HG02970 (cell line): Measurements from ENCODE around the gene PSD.

Experiments
- ATAC-seq: cut with Tn5 transposase; IDR thresholded peaks from one replicate; pipeline ENCODE4 v1.9.1; 2021; ENCODE audit warnings: mild to moderate bottlenecking, moderate library complexity, moderate number of reproducible peaks; ENCODE audit not compliant: unreplicated experiment, low FRiP score

Gene PSD

DNA sequence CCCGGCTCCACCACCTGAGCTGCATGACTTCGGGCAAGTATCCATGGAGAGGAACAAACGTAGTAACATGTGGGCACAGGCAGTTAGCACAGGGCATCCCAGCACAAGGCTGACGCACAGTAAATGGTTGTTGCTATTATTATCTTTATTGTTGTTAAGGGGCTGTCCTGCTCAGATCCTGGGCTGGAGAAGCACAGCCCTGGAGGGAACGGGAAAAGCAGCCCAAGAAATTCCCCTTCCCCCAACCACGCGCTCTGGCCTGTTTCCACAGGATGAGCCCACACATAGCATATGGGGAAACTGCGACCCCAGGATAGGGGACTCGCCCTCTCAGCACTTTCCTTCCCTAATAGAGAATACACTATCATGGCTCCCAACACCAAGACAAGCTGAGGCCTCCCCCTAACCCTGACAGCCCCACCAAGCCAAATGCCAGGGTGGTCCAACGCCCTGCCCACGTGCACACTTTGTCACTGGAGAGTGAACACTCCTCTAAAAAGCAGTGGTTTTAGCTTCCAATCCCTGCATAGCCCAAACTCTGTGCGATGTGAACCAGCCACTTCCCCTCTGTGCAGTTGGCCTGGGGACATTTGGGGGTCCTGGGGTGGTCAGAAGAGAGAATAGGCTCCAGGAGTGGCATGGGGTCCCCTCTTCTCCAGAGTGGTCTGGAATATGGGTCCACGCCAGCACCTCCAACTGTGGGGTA is 11.0 kb downstream of the PSD start:
- ATAC-seq: no peak

DNA sequence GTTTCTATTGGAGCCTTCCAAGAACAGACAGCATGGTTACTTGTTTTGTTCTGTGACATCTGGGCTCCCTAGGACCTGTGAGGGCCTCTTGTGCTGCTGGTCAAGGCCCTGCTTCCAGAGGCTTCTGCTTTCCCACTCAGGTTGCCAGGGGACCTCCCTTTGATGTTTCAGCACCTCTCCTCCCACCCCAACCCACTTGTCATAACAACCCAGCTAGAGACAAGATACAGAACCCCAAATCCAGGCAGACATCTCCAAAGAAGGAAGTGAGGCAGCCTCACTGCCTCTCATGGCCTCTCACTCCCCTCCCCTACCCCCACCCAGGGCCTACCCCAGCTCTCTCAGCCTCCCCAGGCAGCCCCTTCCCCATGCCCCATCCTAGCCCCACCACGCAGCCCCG is 11.8 kb downstream of the PSD start:
- no peak for ATAC-seq

DNA sequence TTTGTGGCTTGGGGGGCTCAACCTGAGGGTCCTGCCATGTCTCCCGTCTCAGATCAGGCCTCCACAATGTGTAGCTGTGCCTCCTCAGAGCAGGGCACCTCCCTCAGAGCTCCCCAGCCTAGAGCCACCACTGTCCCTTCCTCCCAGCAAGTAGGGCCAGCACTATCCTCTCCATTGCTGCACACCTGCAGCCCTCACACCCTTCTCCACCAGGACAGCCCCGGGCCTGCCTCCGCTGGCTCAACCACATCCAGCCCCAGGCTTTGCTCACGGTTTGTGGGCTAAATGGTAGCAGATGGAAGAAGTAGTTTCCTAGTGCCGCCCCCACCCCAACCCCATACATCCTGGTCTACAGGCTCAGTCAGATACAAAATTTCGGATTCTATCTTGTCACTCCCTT is 13.0 kb downstream of the PSD start:
- ATAC-seq: no peak

- no peak for ATAC-seq
Observed at GRCh38 chr10:102405108-102405571, 13.4 kb downstream of the PSD start.

DNA sequence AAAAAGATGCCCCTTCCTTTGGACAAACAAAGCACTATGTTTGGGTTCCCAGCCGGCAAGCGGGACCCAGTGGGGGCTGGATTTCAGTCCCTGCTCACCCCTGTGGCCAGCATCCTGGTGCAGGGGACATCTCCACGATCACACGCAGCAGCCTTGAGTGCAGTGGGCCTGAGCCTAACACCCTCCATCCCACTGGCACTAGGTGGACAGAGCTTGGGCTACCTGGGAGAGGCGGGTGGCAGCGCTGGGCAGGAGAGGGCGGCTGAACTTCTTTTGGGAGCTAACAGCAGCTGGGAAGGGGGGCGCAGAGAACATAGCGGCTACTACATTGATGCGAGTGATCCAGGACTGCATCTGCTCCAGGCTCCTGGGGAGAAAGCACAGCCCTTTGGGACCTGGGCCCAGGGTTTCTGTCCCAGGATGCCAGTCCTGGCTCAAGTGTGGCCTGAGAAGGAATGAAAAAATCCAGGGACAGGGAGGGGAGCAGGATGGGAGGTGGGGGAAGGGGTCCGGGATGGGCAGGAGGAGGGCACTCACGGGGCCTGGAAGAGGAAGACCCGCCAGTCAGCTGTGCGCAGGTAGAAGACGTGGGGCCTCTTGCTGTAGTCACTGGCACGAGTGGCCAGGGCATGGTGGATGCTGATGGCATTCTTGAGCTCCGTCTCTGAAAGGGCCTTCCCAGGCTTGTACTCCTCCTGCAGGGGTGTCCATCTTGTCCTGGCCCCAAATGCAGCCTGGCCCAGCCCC is 14.1 kb downstream of the PSD start:
- no peak for ATAC-seq

GRCh38 chr10:102403115-102403514 is 15.5 kb downstream of the PSD start:
- ATAC-seq: no peak

- ATAC-seq: no peak
Observed at GRCh38 chr10:102402512-102402896, 16.1 kb downstream of the PSD start.

DNA sequence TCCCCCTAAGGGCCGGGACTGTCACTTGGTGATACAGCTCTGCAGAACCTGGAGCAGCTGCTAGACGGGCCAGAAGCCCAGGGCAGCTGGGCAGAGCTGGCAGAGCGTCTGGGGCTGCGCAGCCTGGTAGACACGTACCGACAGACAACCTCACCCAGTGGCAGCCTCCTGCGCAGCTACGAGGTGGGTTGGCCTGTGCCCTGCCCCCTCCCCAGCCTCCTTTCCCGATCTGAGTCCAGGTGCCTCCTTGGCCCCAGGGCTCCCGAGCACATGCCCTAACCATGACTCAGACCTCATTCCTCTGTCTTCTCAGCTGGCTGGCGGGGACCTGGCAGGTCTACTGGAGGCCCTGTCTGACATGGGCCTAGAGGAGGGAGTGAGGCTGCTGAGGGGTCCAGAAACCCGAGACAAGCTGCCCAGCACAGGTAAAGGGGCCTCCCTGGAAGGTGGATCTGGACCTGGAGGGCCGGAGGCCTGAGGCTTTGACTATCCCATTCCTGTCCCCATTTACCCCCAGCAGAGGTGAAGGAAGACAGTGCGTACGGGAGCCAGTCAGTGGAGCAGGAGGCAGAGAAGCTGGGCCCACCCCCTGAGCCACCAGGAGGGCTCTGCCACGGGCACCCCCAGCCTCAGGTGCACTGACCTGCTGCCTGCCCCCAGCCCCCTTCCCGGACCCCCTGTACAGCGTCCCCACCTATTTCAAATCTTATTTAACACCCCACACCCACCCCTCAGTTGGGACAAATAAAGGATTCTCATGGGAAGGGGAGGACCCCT is 16.7 kb downstream of the PSD start:
- no peak for ATAC-seq

GRCh38 chr10:102401342-102401654 is 17.3 kb downstream of the PSD start:
- no peak for ATAC-seq

GRCh38 chr10:102400598-102401341 is 17.8 kb downstream of the PSD start:
- ATAC-seq: no peak

- no peak for ATAC-seq
Observed at GRCh38 chr10:102400076-102400475, 18.5 kb downstream of the PSD start.

DNA sequence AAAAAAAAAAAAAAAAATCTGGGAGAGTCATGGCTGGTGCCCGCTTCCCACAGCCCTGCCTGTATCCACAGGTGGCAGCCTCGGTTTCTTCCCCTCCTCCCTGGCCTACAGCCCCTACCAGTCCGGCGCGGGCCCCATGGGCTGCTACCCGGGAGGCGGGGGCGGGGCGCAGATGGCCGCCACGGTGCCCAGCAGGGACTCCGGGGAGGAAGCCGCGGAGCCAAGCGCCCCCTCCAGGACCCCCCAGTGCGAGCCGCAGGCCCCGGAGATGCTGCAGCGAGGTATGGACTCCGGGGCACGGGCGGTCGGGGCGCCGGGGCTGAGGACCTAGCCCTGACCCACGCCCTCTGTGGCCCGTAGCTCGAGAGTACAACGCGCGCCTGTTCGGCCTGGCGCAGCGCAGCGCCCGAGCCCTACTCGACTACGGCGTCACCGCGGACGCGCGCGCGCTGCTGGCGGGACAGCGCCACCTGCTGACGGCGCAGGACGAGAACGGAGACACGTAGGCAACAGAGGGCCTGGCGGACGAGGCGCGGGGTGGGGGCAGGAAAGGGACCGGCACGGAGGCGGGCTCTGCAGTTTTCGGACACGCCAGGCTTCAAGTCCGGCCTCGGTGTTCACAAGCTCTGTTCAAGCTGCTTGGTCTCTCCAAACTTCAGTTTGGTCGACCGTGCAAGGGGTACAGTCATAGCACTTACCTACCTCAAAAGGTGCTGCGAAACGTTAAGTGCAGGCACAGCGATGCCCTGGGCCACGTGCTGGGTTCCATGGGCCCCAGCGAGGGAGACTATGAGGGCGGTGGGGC is 19.2 kb downstream of the PSD start:
- ATAC-seq: peak; percentile 42

- ATAC-seq: no peak
Observed at GRCh38 chr10:102398172-102399020, 20.2 kb downstream of the PSD start.

DNA sequence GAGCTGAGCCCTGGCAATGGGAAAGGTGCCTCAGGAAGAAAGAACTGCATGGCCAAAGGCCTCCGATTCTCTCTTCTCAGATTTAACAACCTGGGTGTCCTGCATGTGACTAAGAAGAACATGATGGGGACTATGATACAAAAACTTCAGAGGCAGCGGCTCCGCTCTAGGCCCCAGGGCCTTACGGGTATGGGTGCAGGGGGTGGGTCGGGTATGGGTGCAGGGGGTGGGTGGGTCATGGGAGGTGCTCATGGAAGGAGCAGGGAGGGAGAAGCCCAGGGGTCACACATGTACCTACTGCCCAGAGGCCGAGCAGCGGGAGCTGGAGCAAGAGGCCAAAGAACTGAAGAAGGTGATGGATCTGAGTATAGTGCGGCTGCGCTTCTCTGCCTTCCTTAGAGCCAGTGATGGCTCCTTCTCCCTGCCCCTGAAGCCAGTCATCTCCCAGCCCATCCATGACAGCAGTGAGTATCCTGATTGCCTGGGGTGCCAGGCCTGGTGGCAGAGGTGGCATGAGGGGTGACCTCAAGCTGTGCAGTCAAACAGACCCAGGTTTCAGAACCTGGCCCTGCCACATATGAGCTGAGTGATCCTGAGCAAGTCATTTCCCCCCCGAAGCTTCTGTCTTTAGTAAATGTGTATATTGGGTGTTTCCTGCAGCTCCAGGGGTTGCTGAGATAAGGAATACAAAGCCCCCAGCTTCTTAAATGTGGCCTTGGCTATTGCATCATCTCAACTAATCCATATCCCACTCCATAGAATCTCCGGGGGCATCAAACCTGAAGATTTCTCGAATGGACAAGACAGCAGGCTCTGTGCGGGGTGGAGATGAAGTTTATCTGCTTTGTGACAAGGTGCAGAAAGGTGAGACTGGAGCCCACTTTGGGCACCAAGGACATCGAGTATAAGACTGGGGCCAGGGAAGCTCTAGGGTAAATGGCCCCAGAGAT is 21.1 kb downstream of the PSD start:
- ATAC-seq: no peak

DNA sequence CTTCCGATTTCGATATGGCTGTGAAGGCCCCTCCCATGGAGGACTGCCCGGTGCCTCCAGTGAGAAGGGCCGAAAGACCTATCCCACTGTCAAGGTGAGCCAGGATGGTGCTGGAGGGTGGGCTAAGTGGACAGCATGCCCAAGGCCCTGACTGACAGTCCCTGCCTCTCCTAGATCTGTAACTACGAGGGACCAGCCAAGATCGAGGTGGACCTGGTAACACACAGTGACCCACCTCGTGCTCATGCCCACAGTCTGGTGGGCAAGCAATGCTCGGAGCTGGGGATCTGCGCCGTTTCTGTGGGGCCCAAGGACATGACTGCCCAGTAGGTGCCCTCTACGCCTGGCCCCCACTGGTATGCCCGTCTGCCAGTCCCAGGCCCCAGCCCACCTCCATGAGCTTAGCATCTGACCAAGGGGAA is 21.8 kb downstream of the PSD start:
- ATAC-seq: no peak

- no peak for ATAC-seq
Observed at GRCh38 chr10:102396317-102396650, 22.3 kb downstream of the PSD start.

- ATAC-seq: peak; percentile 24
Observed at GRCh38 chr10:102395400-102396316, 22.9 kb downstream of the PSD start, which contains the start of gene NFKB2. Gene NFKB2 (plus strand): TSS chr10:102395705. CDS start chr10:102395960, 255 bp downstream.
